AG10803 (cell line): ENCODE measurements around the gene ALDOB.
A peak's percentile ranks its signal among the peaks of the same experiment; 100 is the strongest.

ENCODE experiments used
- DNase-seq: peaks from one replicate; pipeline ENCODE4 v3.0.0; 2010; ENCODE audit warnings: low read depth
- H3K4me3 ChIP-seq: 2 replicates; pipeline ENCODE4 v1.5.1; 2011; ENCODE audit warnings: mild to moderate bottlenecking, low read length, control low read depth
- TF ChIP-seq, protein P1 (sequence below): conservative IDR thresholded peaks from 2 replicates; pipeline ENCODE4 v1.5.1; 2011; ENCODE audit warnings: mild to moderate bottlenecking, low read length, control low read depth, inconsistent platforms

ALDOB gene

DNA sequence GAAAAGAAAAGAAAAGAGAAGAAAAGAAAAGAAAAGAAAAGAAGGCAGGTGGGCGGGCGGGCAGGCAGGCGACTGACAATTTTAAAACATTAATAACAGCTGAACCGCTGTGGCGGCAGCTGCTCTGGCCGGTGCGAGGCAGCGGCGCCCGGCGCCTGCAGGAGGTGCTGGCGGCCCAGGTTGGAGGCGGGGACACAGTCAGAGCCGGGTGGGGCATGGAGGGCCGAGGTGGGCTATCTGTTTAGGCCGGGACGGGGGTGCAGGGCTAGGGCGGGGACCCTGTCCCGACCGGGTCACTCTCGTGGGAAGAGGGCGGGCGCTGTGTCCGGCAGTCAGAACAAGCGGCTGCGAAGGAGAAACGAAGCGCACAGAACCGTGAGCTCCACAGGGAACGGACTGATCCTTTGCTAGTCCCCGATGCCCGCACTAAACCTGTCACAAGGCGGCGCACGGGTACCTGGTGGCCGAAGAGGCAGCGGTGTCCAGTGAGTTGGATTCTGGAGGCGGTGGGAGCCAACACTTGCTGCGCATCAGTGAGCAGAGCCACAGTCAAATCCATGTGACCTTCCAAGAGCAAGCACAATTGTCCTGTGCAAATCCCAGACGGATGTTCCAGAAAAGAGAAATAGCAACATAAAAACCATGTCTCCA is 13.6 kb upstream of the ALDOB start:
- H3K4me3 ChIP-seq, result peak overlapping the region; percentile 68
- DNase-seq, result peak; percentile 35
- TF ChIP-seq, protein P1, sequence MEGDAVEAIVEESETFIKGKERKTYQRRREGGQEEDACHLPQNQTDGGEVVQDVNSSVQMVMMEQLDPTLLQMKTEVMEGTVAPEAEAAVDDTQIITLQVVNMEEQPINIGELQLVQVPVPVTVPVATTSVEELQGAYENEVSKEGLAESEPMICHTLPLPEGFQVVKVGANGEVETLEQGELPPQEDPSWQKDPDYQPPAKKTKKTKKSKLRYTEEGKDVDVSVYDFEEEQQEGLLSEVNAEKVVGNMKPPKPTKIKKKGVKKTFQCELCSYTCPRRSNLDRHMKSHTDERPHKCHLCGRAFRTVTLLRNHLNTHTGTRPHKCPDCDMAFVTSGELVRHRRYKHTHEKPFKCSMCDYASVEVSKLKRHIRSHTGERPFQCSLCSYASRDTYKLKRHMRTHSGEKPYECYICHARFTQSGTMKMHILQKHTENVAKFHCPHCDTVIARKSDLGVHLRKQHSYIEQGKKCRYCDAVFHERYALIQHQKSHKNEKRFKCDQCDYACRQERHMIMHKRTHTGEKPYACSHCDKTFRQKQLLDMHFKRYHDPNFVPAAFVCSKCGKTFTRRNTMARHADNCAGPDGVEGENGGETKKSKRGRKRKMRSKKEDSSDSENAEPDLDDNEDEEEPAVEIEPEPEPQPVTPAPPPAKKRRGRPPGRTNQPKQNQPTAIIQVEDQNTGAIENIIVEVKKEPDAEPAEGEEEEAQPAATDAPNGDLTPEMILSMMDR, result peak; percentile 57

DNA sequence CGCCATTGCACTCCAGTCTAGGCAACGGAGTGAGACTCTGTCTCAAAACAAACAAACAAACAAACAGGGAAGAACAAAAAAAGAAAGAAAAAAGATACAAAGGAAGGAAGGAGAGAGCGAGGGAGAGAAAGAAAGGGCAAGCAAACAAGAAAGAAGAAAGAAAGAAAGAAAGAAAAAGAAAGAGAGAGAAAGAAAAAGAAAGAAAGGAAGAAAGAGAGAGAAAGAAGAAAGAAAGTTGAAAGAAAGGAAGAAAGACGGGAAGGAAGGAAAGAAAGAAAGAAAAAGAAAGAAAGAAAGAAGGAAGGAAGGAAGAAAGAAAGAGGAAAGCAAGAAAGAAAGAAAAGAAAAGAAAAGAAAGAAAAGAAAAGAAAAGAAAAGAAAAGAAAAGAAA is 13.1 kb upstream of the ALDOB start:
- DNase-seq, result no peak
- no peak overlapping the region; the same call in 1 of the 2 replicates for H3K4me3 ChIP-seq
- TF ChIP-seq, protein P1, result no peak

DNA sequence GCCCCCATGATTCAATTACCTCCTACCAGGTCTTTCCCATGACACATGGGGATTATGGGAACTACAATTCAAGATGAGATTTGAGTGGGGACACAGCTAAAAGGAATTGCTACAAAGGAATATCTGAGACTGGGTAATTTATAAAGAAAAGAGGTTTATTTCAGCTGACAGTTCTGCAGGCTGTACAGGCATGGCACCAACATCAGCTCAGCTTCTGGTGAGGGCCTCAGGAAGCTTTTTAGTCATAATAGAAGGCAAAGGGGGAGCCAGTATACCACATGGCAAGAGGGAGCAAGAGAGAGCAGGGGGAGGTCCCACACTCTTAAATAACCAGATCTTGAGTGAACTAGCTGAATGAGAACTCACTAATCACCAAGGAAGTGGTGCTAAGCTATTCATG is 11.2 kb upstream of the ALDOB start:
- no peak overlapping the region for H3K4me3 ChIP-seq
- TF ChIP-seq, protein P1, result no peak
- DNase-seq, result no peak

DNA sequence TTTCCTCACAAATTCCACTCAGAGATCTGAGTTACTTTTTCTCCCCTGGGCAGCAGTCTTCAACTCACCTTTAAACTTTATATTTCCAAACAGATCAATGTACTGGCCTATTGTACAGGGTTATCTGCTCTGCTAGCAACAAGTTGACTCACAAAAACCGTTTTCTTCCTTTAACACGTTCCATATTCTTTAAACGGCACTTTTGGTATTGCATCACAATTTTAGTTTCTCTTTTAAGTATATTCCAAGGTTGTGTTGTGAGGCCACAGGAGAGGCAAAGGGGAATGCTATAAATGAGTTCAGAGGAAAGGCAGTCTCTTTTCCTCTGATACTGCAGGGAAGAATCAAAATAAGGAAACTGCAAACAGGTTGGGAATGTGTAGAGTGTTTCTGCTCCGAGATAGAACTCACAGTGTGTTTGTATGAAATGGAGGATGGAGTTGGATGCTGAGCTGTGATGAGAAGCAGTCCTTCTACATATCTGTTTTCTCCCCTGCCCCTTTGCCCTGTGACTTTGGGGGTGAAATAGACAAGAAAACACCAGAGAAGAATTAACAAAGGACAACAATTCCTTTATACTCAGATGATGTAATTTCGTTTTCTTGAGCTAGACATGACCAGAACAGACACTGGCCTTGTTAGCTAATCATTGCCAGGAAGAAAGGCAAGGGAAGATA is 9.9 kb upstream of the ALDOB start:
- TF ChIP-seq, protein P1, result no peak
- peak overlapping the region; percentile 18 for H3K4me3 ChIP-seq
- DNase-seq, result peak; percentile 26

DNA sequence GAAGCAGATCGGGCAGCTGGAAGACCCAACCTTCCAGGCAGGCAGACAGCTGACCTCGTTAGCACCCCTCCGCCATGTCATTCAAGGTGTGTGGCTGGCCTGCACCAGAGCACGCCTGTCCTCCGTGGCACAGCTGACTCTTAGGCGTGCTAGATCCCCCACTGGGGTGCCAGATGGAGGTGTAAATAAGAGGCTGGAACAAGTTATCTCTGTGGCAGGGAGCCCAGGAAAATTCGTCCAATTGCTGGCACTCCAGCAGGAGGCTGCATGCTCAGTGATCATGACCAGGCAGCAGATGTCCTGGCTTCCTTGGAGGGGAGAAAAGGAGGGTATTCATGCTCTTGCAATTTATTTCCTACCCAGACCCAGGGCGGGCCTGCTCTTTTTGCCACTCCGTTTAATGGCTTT is 7.8 kb upstream of the ALDOB start:
- H3K4me3 ChIP-seq, result no peak overlapping the region
- TF ChIP-seq, protein P1, result no peak
- DNase-seq, result no peak

DNA sequence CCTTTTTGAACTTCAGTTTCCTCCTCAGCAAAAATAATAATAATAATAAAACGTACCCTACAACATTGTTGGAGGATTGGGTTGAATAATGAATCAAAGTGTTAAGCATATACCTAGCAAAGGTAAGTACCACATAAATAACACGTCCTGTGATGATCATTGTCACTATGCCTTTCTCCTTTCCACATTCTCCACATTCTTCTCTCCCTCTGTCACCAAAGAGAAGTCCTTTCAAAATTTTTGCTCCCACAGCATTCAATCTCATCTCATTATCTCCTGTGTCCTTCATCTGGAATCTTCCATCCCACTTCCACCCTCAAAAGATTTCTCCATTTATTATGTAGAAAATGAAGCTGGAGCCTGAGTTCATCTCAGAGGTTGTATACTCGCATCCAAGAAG is 7.2 kb upstream of the ALDOB start:
- no peak overlapping the region for H3K4me3 ChIP-seq
- TF ChIP-seq, protein P1, result no peak
- DNase-seq, result no peak

DNA sequence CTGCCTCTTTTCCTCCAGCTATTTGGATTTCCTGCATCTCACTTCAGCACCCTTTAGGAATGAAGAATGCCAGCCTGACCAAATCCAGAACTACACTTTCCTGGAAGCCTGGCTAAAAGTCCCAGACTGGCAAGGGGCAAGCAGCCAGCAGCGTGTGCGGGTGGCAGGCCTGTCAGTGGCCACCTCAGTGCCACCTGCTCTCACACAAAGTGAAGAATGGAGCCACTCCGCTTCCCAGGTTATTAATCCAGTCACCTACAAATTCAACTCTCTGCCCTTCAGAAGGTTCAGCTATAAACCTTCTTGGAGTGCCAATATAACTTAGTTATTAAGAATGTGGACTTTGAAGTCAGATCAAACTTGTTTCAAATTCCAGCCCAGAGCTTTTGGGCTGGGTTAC is 6.7 kb upstream of the ALDOB start:
- H3K4me3 ChIP-seq, result no peak overlapping the region
- no peak for DNase-seq
- TF ChIP-seq, protein P1, result no peak
